Measurements from ENCODE around the gene ANGPTL4.
"Not testable (repeated sequence)": the region's sequence is repeated elsewhere in the genome, so short reads cannot be mapped to it uniquely, and the experiment has no call there.

Gene ANGPTL4

GRCh38 chr19:8352134-8352827 lies 11.7 kb upstream of the ANGPTL4 start:
- H3F3A ChIP-seq (ENCODE audit: insufficient read depth, low read length) = no peaks in the 10 kb centered on the region
- no peaks in the 10 kb centered on the region for H4K20me1 ChIP-seq (ENCODE audit: insufficient read depth, low read length)
- no peaks in the 10 kb centered on the region for H3K9me2 ChIP-seq (ENCODE audit: low read depth, low read length)
- TF ChIP-seq EZH2 (IDR thresholded peaks at IDR 0.05; ENCODE audit: borderline replicate concordance, low read length) (no peak), CTCF (IDR thresholded peaks at IDR 0.05; ENCODE audit: low read length) (no peak)
- no peaks in the 10 kb centered on the region; the same call in 1 of the 2 replicates for H3K36me3 ChIP-seq (ENCODE audit: insufficient read depth, low read length)
- H3K4me3 ChIP-seq (ENCODE audit: low read depth, low read length, poor library complexity, severe bottlenecking) = no peak overlapping the region
- H2AFZ ChIP-seq (ENCODE audit: low read length) = no peak overlapping the region
- H3K27ac ChIP-seq (ENCODE audit: low read depth, low read length, poor library complexity, severe bottlenecking) = no peak overlapping the region
- no peaks in the 10 kb centered on the region for H3K79me2 ChIP-seq (ENCODE audit: insufficient read depth, low read length)
- H3K4me2 ChIP-seq (ENCODE audit: low read length) = no peak overlapping the region
- H3K9ac ChIP-seq (ENCODE audit: low read length) = no peak overlapping the region
- peaks cover 10% of the 10 kb centered on the region; the same call in 1 of the 2 replicates for H3K27me3 ChIP-seq (ENCODE audit: insufficient read depth, low read length)
- no peaks in the 10 kb centered on the region for H3K4me1 ChIP-seq (ENCODE audit: insufficient read depth, low read length, severe bottlenecking)
- peaks cover 7% of the 10 kb centered on the region; the same call in 1 of the 2 replicates for H3K9me3 ChIP-seq (ENCODE audit: low read length)

- not testable (repeated sequence) for H3K27me3 ChIP-seq (ENCODE audit: insufficient read depth, low read length); H3K4me2 ChIP-seq (ENCODE audit: low read length); H3K4me1 ChIP-seq (ENCODE audit: insufficient read depth, low read length, severe bottlenecking); H3K9ac ChIP-seq (ENCODE audit: low read length); H3K27ac ChIP-seq (ENCODE audit: low read depth, low read length, poor library complexity, severe bottlenecking); H3K9me3 ChIP-seq (ENCODE audit: low read length); H2AFZ ChIP-seq (ENCODE audit: low read length); H3K9me2 ChIP-seq (ENCODE audit: low read depth, low read length); H4K20me1 ChIP-seq (ENCODE audit: insufficient read depth, low read length); H3K79me2 ChIP-seq (ENCODE audit: insufficient read depth, low read length); H3K4me3 ChIP-seq (ENCODE audit: low read depth, low read length, poor library complexity, severe bottlenecking); H3K36me3 ChIP-seq (ENCODE audit: insufficient read depth, low read length); H3F3A ChIP-seq (ENCODE audit: insufficient read depth, low read length)
Measured at GRCh38 chr19:8352845-8353244, 11.1 kb upstream of the ANGPTL4 start.

GRCh38 chr19:8355631-8356402 lies 8.1 kb upstream of the ANGPTL4 start:
- Histone ChIP-seq H3F3A (ENCODE audit: insufficient read depth, low read length) (no peaks in the 10 kb centered on the region), H3K4me1 (ENCODE audit: insufficient read depth, low read length, severe bottlenecking) (no peaks in the 10 kb centered on the region), H2AFZ (ENCODE audit: low read length) (no peak overlapping the region), H3K27me3 (ENCODE audit: insufficient read depth, low read length) (peaks cover 10% of the 10 kb centered on the region; the same call in 1 of the 2 replicates), H3K79me2 (ENCODE audit: insufficient read depth, low read length) (no peaks in the 10 kb centered on the region), H3K9me2 (ENCODE audit: low read depth, low read length) (no peaks in the 10 kb centered on the region), H3K9me3 (ENCODE audit: low read length) (peaks cover 7% of the 10 kb centered on the region; the same call in 1 of the 2 replicates), H3K27ac (ENCODE audit: low read depth, low read length, poor library complexity, severe bottlenecking) (no peak overlapping the region), H3K4me2 (ENCODE audit: low read length) (no peak overlapping the region), H3K9ac (ENCODE audit: low read length) (no peak overlapping the region), H4K20me1 (ENCODE audit: insufficient read depth, low read length) (no peaks in the 10 kb centered on the region), H3K36me3 (ENCODE audit: insufficient read depth, low read length) (no peaks in the 10 kb centered on the region; the same call in 1 of the 2 replicates), H3K4me3 (ENCODE audit: low read depth, low read length, poor library complexity, severe bottlenecking) (no peak overlapping the region)
- TF ChIP-seq EZH2 (IDR thresholded peaks at IDR 0.05; ENCODE audit: borderline replicate concordance, low read length) = no peak
- TF ChIP-seq CTCF (IDR thresholded peaks at IDR 0.05; ENCODE audit: low read length) = no peak
